ENCODE results near the gene ITFG1. TPM values are rescaled to one million over a fixed set of nuclear protein-coding genes. Genes with fewer than 3 reads are reported as not detected.
"Not testable (repeated sequence)": the region's sequence is repeated elsewhere in the genome, so short reads cannot be mapped to it uniquely, and the experiment has no call there.

Gene ITFG1
- total RNA-seq, 1 experiment from 2014 or later, result 124 TPM

- DNase-seq (ENCODE audit: low read depth), result not testable (repeated sequence)
Observed at GRCh38 chr16:47330562-47330961, 130.3 kb downstream of the ITFG1 start.

- not testable (repeated sequence) for DNase-seq (ENCODE audit: low read depth)
Observed at GRCh38 chr16:47324309-47324708, 136.6 kb downstream of the ITFG1 start.

GRCh38 chr16:47323241-47323640, 137.6 kb downstream of the ITFG1 start:
- peak; percentile 6 for DNase-seq (ENCODE audit: low read depth)

GRCh38 chr16:47320546-47321310, 140.1 kb downstream of the ITFG1 start:
- DNase-seq (ENCODE audit: low read depth), result peak; percentile 42

DNA sequence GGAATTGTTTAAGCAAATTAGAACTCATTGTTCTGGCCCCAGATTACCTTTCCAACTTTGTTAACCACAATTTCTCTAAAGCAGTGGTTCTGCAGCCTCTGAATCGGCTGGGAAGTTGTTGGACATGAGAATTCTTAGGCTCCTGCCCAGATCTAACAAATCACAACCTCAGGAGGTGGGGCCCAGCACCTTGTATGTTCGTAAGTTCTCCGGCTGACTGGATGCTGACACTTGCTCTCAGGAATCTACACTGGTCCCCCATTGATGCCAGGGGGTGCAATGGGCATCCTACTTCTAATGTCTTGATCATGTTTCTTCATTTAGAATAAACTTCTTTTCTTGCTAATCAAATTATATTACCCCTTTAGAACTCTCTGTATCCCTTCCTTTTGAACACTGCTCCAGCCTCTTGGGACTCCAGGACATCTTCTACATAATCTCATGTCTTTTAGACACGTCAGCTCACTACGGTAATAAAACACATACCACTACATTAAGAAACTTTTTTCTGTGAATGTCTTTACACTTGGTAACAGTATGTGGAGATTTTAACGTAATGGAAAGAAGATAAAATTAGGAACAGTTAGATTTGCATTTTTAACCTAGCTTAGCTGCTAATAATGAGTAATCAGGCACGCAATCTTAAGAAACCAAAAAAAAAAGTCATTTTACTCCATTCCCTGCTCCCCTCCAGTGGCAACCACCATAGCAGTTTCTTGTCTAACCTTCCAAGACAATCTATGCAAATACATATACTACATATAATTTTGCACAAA, 143.2 kb downstream of the ITFG1 start:
- DNase-seq (ENCODE audit: low read depth), result no peak

DNA sequence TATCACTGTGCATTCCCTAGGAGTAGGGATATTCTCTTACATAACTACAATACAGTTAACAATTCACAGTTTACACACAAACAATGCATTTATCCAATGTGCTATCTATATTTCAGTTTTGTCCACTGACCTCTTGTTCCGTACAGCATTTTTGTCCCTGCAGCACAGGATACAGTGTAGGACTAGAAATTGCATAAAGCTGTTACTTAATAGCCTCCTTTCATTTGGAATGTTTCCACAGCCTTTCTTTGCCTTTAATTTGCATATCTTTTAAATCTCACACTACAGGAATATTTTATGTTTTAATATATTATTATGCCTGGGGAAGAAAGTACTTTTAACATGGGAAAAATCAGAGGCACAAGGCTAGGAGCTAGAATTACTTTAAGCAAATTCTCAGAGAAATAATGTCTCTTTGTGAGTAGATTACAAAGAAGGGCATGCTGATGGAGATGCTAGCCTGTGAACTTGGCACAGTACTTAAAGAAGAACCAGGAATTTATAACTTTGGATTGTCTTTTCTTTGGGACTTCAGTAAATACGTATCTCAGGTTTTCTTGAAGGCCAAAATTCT, 144.3 kb downstream of the ITFG1 start:
- no peak for DNase-seq (ENCODE audit: low read depth)

DNA sequence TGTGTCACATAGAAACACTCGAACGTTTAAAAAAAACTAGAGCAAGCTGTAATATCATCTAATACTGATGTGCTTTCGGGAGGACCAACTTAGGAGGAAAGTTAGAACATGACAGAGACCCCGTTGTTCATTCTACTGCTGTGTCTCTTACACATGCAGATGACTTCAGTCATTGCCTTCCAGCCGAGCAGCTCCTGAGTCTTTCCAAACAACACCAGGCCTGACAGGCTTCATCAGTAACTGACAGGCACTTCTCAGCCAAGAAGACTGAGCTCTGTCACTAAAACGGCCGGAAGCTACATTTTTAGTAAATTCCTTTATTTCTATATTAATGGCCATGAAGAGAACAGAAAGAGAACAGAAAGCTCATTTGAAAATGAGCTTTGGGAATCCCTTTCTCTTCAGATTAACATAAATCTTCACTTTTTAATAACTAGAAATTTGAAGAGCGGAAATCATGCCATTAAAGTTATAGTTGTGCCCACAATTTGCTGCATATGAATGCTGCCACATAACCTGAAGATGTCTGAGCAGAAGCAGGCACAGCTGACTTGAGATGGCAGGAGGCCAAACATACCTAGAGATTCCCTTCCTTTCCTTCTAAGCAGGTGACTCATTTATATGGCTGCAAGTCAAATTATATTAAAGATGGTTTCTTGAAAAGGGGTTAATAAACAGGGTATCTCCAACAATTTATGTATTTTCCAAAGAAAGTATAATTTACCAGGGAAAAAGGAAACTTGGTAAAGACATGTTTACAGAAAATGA, 148.9 kb downstream of the ITFG1 start:
- DNase-seq (ENCODE audit: low read depth), result peak; percentile 11

GRCh38 chr16:47310792-47311211, 150.1 kb downstream of the ITFG1 start:
- no peak for DNase-seq (ENCODE audit: low read depth)

GRCh38 chr16:47309581-47310312, 151.1 kb downstream of the ITFG1 start:
- DNase-seq (ENCODE audit: low read depth), result no peak

GRCh38 chr16:47308601-47309000, 152.3 kb downstream of the ITFG1 start:
- no peak for DNase-seq (ENCODE audit: low read depth)

DNA sequence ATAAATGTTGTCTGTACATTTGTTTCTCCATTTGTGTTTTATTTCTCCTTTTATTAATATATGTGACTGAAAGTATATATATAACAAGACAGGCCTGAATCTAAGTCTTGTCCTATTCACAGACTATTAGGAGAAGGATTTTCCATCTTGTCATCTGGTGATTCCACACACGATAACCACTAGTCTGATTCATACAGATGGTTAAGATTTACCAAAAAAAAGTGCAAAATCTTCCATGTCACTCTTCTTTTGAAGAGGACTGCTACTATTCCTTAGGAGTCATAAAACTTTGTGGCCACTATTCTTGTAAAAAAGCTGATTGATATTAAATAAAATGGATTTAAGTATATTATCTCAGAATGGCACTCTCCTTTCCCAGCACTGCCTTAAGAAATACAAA, 156.3 kb downstream of the ITFG1 start:
- peak; percentile 6 for DNase-seq (ENCODE audit: low read depth)

DNA sequence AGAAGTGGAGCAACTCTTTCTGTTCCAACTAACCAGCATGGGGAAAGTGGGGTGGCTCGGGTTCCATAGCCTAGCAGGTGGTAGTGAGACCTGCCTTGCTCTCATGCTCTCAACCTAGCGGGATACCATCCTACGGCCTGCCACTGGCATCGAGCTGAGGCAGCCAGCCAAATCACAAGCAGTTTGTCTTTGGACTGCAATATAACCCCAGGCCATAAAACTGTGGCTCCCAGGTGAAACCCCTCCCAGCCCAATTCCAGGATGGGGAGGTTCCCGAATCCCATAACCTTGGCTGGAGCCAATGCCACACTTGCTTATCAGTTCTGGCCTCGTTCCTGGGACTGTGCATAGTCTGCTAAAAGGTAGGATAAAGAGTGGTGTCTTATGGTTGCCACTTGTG, 161.3 kb downstream of the ITFG1 start:
- DNase-seq (ENCODE audit: low read depth), result no peak

DNA sequence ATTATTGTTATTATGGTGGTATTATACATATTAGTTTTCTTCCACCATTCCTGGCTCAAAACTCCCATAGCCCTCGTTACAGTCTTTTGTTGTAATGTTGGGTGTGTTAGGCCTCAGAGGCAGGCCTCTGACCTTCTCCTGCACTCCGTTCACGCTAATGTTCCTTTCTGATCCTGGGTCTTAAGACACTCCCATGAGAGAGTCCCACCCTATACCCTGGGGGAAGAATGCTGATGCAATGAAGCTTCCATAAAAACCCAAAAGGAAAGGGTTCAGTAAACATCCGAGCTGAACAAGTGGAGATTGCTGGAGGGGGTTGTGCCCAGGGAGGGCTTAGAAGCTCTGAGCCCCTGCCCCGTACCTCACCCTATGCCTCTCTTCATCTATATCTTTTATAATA, 175.9 kb downstream of the ITFG1 start:
- peak; percentile 3 for DNase-seq (ENCODE audit: low read depth)

GRCh38 chr16:47278306-47278970, 182.4 kb downstream of the ITFG1 start:
- DNase-seq (ENCODE audit: low read depth), result no peak

GRCh38 chr16:47276522-47276921, 184.3 kb downstream of the ITFG1 start:
- no peak for DNase-seq (ENCODE audit: low read depth)

DNA sequence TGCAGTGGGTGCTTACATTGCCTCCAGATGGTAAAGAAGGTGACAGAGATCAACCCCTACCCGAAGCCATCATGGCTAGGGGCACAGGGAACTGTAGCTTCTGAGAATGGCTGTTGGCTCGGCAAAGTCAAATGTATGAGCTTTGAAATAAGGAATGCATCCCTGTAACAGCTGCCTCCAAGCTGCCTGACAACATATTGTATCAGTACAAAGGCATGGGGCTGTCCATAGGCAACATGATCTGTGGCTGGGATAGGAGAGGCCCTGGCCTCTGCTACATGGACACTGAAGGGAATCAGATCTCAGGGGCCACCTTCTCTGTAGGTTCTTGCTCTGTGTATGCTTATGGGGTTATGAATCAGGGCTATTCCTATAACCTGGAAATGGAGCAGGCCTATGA, 197.9 kb downstream of the ITFG1 start:
- no peak for DNase-seq (ENCODE audit: low read depth)

GRCh38 chr16:47260503-47260902, 200.4 kb downstream of the ITFG1 start:
- DNase-seq (ENCODE audit: low read depth), result no peak

DNA sequence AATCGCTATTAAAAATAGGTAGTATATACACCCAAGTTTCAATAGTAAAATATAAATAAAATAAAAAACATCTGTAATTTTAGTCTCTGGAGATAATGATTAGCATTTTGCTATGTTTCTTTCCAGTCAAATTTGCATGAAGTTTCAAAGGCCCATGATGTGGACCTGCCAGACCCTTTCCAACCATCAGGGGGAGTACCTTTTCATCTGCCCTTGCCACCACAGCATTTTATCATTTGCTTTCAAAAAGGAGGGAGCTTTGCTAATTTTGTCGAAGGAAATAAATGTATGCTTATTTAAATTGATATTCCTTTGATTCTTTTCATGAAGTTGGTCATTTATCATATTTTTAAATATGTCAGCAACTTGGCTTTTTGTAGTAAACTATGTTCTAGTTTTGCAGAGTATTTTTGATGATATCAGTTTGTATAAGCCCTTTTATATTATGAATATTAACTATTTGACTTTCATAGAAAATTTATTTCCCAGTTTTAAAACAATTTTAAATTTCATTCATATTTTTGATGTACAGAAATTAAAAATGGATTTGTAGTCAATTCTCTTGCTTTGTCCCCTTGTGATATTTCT, 201.9 kb downstream of the ITFG1 start:
- DNase-seq (ENCODE audit: low read depth), result peak; percentile 35

DNA sequence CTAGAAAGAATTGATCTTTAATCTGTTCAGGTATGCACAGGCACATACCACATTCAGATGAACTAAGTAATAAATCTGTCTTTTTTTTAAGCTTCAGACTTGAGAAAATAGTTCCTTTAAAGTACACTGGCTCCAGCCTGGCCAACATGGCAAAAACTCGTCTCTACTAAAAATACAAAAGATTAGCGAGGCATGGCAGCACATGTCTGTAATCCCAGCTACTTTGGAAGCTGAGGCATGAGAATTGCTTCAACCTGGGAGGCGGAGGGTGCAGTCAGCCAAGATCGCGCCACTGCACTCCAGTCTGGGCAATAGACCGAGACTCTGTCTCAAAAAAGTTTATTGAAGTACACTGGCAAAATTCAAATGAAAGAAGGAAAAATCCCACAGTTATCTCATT, 206.1 kb downstream of the ITFG1 start:
- no peak for DNase-seq (ENCODE audit: low read depth)

DNA sequence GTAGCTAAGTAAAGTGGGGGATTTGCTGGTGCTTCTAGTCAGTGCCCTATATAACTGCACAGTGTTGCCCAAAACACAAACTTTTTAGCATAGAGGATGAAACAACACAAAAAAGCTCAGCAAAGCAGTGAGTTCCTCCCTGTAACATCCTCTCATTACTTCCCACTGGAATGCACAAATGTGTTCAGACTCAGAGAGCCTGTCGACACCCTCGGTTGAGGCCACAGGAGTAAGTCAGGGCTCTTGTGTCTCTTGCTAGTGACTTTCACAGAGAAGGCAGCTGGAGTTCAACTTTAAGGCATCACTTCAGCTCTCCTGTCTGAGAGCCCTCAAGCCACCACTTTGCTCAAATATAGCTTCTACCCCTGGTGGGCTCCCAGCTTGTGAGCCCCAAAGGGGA, 209.9 kb downstream of the ITFG1 start:
- DNase-seq (ENCODE audit: low read depth), result no peak

Data from RPMI7951 (cell line).